A549 treated with AZD9567 at 1 μM for 4 hours (cell line): ENCODE data around the gene NPB. TPM values are rescaled to one million over a fixed set of nuclear protein-coding genes. Genes with fewer than 3 reads are reported as not detected.

Source experiments
- total RNA-seq: library from RNA; stranded (reverse); fragments of 200-300 nt; extraction: Qiagen RNA extraction; gene quantifications from 5 replicates; pipeline ENCODE4 v1.2.3, GENCODE V29; 2022; ENCODE audit not compliant: insufficient read depth

NPB gene
- total RNA-seq = 0.28 to 0.60 TPM (median 0.49 TPM) in 4 of 5 replicates, not detected in the other

GRCh38 chr17:81902023-81902652 lies at the start of gene NPB:
TSS of gene NPB (plus strand) at chr17:81902238. CDS start at chr17:81902278, 40 bp downstream.

GRCh38 chr17:81859906-81860755 lies 41.9 kb upstream of the NPB start, which contains the start of gene P4HB:
TSS of gene P4HB (minus strand) at chr17:81860535. CDS start at chr17:81860471, 64 bp downstream.

GRCh38 chr17:81870981-81871386 lies 31.1 kb upstream of the NPB start, which contains the start of gene ARHGDIA:
TSS of gene ARHGDIA (minus strand) at chr17:81871337. CDS start at chr17:81869930, 1,407 bp downstream.

GRCh38 chr17:81911277-81911961 lies 9.4 kb downstream of the NPB start, which contains the start of gene PCYT2:
TSS of gene PCYT2 (minus strand) at chr17:81911399. CDS start at chr17:81911355, 44 bp downstream.

GRCh38 chr17:81917565-81918332 lies 15.7 kb downstream of the NPB start, which contains the start of gene SIRT7:
TSS of gene SIRT7 (minus strand) at chr17:81918176. CDS start at chr17:81918131, 45 bp downstream.

GRCh38 chr17:81927653-81928543 lies 25.9 kb downstream of the NPB start, which contains the start of gene MAFG:
TSS of gene MAFG (minus strand) at chr17:81927735. CDS start at chr17:81923185, 4,550 bp downstream.

GRCh38 chr17:81947189-81947588 lies 45.2 kb downstream of the NPB start, which contains the start of gene MYADML2:
TSS of gene MYADML2 (minus strand) at chr17:81947233. CDS start at chr17:81941741, 5,492 bp downstream.

Other genes starting within 250 kb of the NPB start
- gene PDE6G, start 245.7 kb upstream of the NPB start, total RNA-seq = 1.8 to 2.8 TPM (median 2.2 TPM) in 4 of 5 replicates, not detected in the other
- 29.0 to 66.0 TPM (median 60.7 TPM) in 5 replicates for gene OXLD1, start 235.6 kb upstream of the NPB start, total RNA-seq
- 51.6 to 68.7 TPM (median 63.4 TPM) in 5 replicates for gene CCDC137, start 235.5 kb upstream of the NPB start, total RNA-seq
- gene ARL16, start 218.4 kb upstream of the NPB start, total RNA-seq = 42.6 to 53.2 TPM (median 50.4 TPM) in 5 replicates
- 127 to 213 TPM (median 208 TPM) in 5 replicates for gene HGS, start 218.2 kb upstream of the NPB start, total RNA-seq
- 183 to 322 TPM (median 292 TPM) in 5 replicates for gene MRPL12, start 198.9 kb upstream of the NPB start, total RNA-seq
- 41.8 to 47.4 TPM (median 45.7 TPM) in 5 replicates for gene SLC25A10, start 190.0 kb upstream of the NPB start, total RNA-seq
- gene GCGR, start 98.1 kb upstream of the NPB start, total RNA-seq = 0.23 to 0.34 TPM (median 0.27 TPM) in 4 of 5 replicates, not detected in the other
- 94.0 to 106 TPM (median 105 TPM) in 5 replicates for gene MCRIP1, start 68.9 kb upstream of the NPB start, total RNA-seq
- 0.26 to 0.38 TPM (median 0.29 TPM) in 3 of 5 replicates, not detected in the others for gene PPP1R27, start 67.2 kb upstream of the NPB start, total RNA-seq
- 687 to 859 TPM (median 711 TPM) in 5 replicates for gene P4HB, start 41.7 kb upstream of the NPB start, total RNA-seq
- 554 to 671 TPM (median 613 TPM) in 5 replicates for gene ARHGDIA, start 30.9 kb upstream of the NPB start, total RNA-seq
- gene ALYREF, start 10.7 kb upstream of the NPB start, total RNA-seq = 198 to 235 TPM (median 220 TPM) in 5 replicates
- 168 to 303 TPM (median 290 TPM) in 5 replicates for gene ANAPC11, start 10.5 kb upstream of the NPB start, total RNA-seq
- gene PCYT2, start 9.2 kb downstream of the NPB start, total RNA-seq = 17.3 to 20.1 TPM (median 19.1 TPM) in 5 replicates
- gene SIRT7, start 15.9 kb downstream of the NPB start, total RNA-seq = 30.1 to 52.5 TPM (median 49.2 TPM) in 5 replicates
- gene MAFG, start 25.5 kb downstream of the NPB start, total RNA-seq = 22.5 to 38.3 TPM (median 33.1 TPM) in 5 replicates
- gene PYCR1, start 35.1 kb downstream of the NPB start, total RNA-seq = 80.7 to 124 TPM (median 87.4 TPM) in 5 replicates
- not detected in 5 replicates for gene MYADML2, start 45.0 kb downstream of the NPB start, total RNA-seq
- gene NOTUM, start 58.9 kb downstream of the NPB start, total RNA-seq = 0.23 to 0.62 TPM (median 0.33 TPM) in 4 of 5 replicates, not detected in the other
- 20.2 to 29.6 TPM (median 27.4 TPM) in 5 replicates for gene ASPSCR1, start 75.4 kb downstream of the NPB start, total RNA-seq
- gene CENPX, start 120.6 kb downstream of the NPB start, total RNA-seq = 163 to 207 TPM (median 195 TPM) in 5 replicates
- gene LRRC45, start 121.1 kb downstream of the NPB start, total RNA-seq = 7.8 to 17.0 TPM (median 14.7 TPM) in 5 replicates
- 19.0 to 41.3 TPM (median 38.5 TPM) in 5 replicates for gene RAC3, start 129.4 kb downstream of the NPB start, total RNA-seq
- 76.5 to 117 TPM (median 111 TPM) in 5 replicates for gene DCXR, start 135.5 kb downstream of the NPB start, total RNA-seq
- 20.8 to 24.8 TPM (median 24.4 TPM) in 5 replicates for gene RFNG, start 149.6 kb downstream of the NPB start, total RNA-seq
- 120 to 154 TPM (median 137 TPM) in 5 replicates for gene GPS1, start 149.7 kb downstream of the NPB start, total RNA-seq
- gene DUS1L, start 163.6 kb downstream of the NPB start, total RNA-seq = 74.1 to 147 TPM (median 143 TPM) in 5 replicates
- 91.1 to 158 TPM (median 149 TPM) in 5 replicates for gene FASN, start 196.0 kb downstream of the NPB start, total RNA-seq